Fibroblast of gingiva (primary cell): ENCODE measurements around the gene NFYA.
A peak's percentile ranks its signal among the peaks of the same experiment; 100 is the strongest.

Source experiments
- DNase-seq: peaks from one replicate; pipeline ENCODE4 v3.0.0-alpha.2; 2011; ENCODE audit warnings: low read depth

The NFYA gene

DNA sequence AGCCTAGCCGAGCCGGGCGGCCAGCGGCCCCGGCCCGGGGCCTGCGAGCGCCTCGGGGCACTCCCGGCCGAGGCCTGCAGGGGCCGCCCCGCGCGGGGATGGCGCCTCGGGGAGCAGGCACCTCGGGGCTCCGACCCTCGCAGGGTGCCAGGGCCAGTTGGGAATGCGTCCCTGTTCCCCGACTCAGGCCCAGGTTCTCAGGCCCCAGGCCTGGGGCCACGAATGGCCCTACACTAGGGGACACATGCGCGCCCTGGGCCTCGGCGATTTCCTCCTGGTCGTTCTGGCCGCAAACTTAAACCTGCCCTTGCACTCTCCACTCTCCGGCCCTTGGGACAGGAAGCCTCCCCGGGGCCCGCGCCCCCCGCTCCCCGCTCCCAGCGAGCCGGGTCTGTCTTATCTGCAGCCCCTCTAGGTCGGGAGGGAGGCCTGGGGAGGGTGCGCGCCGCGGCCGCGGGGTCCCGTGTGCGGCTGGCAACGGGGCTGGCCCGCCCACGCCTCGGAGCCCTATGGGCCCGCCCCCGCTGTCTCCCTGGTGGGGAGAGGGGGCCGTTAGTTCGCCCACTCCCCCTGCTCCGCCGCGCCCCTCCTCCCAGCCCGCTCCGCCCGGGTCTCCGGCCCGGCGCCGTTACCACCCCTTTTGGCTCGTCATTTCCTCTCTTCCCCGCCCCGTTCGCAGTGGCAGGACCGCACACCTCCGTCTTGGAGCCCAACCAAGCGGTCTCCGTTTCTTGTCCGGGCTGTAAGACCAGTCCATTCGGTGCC lies 611 bp downstream of the NFYA start:
- peak; percentile 68 for DNase-seq

- peak; percentile 19 for DNase-seq
These were observed 1.4 kb downstream of the NFYA start for GRCh38 chr6:41073968-41074691.

GRCh38 chr6:41074692-41075436 lies 2.1 kb downstream of the NFYA start:
- DNase-seq = peak; percentile 12

DNA sequence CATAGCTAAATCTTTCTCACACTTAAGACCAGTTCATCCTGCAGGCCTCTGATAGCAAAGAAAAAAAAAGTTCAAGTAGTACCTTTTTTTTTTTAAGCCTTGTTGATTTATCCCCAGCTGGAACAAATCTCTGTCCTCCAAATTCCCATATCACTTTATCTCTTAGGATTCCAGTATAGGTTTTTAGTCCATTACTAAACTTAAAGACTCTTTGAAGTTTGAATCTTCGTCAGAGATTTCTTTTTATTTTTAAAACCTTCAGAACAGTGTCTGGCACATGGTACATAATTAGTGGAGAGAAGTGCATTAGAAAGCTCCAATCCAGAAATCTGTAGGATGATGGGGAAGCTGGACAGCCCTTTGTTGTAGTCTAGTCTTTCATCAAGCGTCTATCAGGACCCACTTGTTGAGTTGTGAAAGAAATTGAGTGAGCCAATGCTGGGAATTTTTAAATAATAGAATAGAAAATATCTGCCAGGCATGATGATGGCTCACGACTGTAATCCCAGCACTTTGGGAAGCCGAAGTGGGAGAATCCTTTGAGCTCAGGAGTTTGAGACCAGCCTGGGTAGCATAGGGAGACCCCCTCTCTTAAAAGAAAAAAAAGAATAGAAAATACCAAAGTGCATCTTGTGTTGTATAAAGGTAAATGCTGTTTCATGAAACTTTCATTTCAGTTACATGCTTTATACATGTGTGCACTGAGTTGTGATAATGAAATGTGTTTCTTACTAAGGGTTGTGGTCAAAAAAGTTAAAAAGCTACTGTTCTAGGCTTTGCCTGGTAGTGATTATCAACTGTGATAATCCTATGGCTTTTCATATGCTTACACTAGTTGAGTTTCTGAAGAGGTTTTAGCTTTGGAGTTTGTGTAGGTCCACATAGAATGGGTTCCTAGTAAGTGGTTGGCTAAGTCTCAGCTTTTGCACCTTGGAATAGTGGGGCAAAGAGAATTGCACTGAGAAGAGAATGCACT lies 3.2 kb downstream of the NFYA start:
- DNase-seq = no peak

GRCh38 chr6:41077536-41077935 lies 4.8 kb downstream of the NFYA start:
- no peak for DNase-seq

DNA sequence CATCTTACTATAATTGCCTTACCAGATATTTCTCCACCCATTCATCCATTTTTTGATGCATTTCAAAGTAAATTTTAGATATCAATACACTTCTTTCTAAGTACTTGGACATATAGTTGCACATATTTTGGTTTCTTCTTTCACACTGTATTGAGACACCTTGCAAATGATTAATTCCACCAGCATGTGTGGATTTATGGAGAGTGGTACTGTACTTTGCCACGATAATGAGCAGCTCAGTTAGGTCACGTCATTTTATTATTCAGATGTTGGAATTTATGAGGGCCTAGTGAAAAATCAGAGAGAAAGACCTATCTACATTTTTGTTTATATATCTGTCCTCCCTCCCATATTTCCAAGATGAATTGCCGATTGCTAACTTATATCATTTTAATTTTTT lies 5.3 kb downstream of the NFYA start:
- DNase-seq = no peak

- no peak for DNase-seq
These were observed 6.3 kb downstream of the NFYA start for GRCh38 chr6:41079080-41079479.

GRCh38 chr6:41080621-41081020 lies 7.8 kb downstream of the NFYA start:
- no peak for DNase-seq

- no peak for DNase-seq
These were observed 10.3 kb downstream of the NFYA start for GRCh38 chr6:41083072-41083471.

DNA sequence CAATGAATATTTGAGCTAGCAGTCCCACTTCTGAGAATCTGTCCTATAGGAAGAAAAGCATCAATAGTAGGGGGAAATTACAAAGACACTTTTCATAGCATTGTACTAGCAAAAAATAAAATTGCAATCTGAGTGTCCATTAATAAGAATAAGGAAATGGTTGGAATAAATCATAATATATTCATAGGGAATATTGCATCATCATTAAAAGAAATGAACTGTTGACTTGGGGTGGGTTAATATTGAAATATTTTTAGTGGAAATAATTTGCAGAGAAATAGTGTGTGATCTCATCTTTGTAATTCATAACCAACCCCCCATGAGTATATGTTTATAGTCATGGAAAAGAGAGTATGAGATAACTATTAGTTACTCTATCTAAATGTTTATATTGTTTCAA lies 12.4 kb downstream of the NFYA start:
- no peak for DNase-seq

GRCh38 chr6:41088451-41088850 lies 15.7 kb downstream of the NFYA start:
- DNase-seq = no peak

DNA sequence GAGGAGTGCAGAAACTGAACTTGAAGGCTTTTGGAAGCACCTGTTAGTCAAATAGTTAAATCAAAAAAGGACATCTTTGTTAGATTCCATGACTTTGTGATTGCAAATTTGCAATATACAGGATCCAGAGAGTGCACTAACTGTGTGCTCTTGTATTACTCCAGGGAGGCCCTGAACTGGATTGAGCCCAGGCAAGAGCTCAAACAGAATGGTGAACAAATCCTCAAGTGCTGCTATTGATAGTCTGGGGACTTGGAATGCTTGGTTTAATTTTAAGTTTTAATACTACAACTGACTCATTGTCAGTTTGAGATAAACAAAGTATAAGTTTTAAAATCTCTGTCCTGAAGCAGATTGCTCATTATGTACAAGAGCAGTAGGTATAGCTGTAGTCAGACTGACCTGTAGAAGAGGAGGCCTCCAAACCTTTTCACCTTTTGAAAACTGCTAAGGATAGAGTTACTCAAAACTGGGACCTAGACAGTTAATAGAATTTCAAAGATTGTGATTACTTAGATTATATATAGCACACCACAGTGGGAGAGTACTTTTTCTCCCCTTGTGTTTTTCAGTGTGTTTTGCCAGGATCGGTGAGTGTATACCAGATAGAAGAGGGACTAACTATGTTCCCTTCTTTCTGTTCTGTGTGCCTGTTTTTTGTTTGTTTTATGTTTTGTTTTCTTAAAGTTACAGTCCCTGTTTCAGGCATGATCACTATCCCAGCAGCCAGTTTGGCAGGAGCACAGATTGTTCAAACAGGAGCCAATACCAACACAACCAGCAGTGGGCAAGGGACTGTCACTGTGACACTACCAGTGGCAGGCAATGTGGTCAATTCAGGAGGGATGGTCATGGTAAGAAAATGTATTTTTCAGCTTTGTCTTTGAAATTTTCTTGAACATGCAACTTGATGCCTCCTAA lies 18.3 kb downstream of the NFYA start:
- no peak for DNase-seq

GRCh38 chr6:41092421-41093140 lies 19.8 kb downstream of the NFYA start:
- peak; percentile 18 for DNase-seq

DNA sequence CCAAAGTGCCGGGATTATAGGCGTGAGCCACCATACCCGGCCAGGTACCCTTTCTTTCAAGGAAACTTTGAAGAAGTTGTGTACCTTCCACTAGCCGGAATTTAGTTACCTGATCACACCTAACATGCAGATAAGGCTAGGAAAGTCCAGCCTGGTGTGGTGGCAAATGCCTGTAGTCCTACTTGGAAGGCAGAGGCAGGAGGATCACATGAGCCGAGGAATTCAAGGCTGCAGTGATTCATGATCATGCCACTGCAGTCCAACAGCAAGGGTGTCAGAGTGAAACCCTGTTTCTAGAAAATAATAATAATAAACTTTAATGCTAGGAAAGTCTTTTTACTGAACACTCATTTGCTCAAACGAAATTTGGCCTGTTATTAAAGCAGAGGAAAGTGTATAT lies 21.0 kb downstream of the NFYA start:
- DNase-seq = peak; percentile 31

DNA sequence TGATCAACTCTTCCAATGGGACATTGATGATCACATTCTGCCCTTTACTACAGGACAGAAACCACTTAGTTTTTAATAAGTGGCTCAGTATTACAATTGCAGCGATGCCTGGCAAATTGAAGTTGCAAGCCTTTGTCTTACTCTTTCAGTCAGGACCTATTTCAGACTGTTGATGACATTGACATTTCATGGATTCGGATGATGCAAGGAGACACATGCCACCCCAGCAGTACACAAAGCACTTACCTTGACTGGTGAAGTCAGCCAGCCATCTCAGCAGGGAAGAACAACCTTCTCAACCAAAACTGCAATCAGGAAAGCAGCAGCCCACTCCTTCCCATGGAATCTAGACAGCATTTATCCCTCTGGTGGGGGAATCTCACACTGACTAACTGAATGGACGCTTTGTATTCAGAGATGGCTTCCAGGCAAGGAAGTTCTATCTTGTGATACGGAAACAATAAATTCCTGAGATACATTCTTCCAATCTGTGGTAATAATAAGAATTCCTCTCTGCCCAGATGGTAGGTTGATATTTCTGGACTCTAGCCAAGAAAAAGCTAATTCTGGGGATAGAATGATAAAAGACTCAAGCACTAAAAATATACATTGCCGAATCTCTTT lies 24.8 kb downstream of the NFYA start:
- DNase-seq = peak; percentile 13

DNA sequence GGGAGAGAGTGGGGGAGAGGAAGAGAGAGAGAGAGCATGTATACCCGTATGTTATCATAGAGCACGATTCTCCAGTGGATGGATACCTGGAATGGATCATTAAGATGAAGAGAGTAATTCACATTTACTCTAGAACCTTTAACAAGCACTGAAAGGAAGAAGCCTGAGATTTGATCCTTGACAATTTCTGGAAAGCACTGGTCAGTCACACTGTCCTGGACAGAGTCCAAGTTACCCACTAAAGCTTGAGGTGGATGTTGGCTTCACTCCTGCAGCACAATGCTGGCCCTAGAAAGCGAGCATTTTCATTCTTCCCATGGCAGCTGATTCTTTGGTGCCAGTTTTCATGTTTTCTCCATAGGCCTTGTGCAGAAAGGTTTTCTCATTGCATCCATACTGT lies 25.6 kb downstream of the NFYA start:
- DNase-seq = no peak

- no peak for DNase-seq
These were observed 28.1 kb downstream of the NFYA start for GRCh38 chr6:41100871-41101287.

DNA sequence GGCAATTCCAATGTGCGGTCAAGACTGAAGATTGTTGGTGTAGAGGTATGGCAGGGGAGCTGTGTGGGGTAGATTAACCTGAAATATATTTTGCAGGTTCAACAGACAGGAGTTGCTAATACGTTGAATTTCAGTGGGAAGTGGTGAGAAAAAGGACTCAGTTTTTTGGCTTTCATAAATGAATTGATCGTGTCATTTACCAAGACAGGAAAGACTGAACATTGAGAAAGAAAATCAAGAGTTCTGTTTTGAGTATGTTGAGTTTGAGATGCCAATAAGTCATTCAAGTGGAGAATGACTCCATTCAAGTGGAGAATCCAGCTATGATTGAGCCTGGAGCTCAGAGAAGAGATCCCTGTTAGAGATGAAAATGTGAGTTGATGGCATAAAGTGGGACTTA lies 31.1 kb downstream of the NFYA start:
- DNase-seq = no peak

GRCh38 chr6:41111017-41111416 lies 38.2 kb downstream of the NFYA start:
- DNase-seq = no peak
